ENCODE data around the gene PPFIBP1. TPM values are rescaled to one million over a fixed set of nuclear protein-coding genes. Genes with fewer than 3 reads are reported as not detected.
A peak's percentile ranks its signal among the peaks of the same experiment; 100 is the strongest.

The PPFIBP1 gene
- total and polyA plus RNA-seq, 9 of the 15 experiments (the other 6 are each of a cell fraction or from before 2014, with no cell fraction given): 0.46 to 3.5 (median 1.8) TPM

- H3K4me1 ChIP-seq (replicated peaks in 1 of 2; ENCODE audit: control insufficient read depth in 2 of 2, insufficient read depth in 2 of 2, low read length in 2 of 2): no peaks in the 10 kb centered on the region
- H3K9ac ChIP-seq (ENCODE audit: insufficient read depth in 1 of 2, low read depth in 2 of 2, low read length in 2 of 2): no peak overlapping the region
- no peak overlapping the region for H2AFZ ChIP-seq (ENCODE audit: low read depth, low read length)
- H3K79me2 ChIP-seq (ENCODE audit: control insufficient read depth, insufficient read depth, low read length): no peaks in the 10 kb centered on the region
- in situ Hi-C loops (cut with MboI): no loop called here
- DNase-seq (ENCODE audit: extremely low read depth in 1 of 4, low spot score in 3 of 4) (peak in 2 of 4 experiments; percentile 18 to 21), ATAC-seq (peak; percentile 42; the same call in 1 of the 3 replicates), FAIRE-seq (peak; percentile 57)
- intact Hi-C loops (cut with micrococcal nuclease): loop anchor here (1.0 to 5.0 kb wide), 2 partner anchors 200 to 508 kb away; no protein-coding TSS in a partner anchor
- WGBS (ENCODE audit: insufficient coverage, low coverage, missing lambda C conversion rate): 10% methylated on average over 7 of the region's 7 CpGs
- ChIA-PET CTCF (ENCODE audit: low intra/inter-chr PET ratio) (interaction anchor here (0.7 kb wide), 1 partner anchor 64 kb away, joined by 3 read pairs; no protein-coding TSS in a partner anchor), POLR2A (no interaction called here)
- TF ChIP-seq SPI1 (IDR thresholded peaks at IDR 0.05; ENCODE audit: borderline replicate concordance, low read depth, low read length) (0 out of 2 replicates have a peak, but pooled peaks have one; percentile 18), HMBOX1 (IDR thresholded peaks at IDR 0.05) (no peak), PKNOX1 (IDR thresholded peaks at IDR 0.05) (no peak), ATF3 (IDR thresholded peaks at IDR 0.05) (peak; percentile 37; the same call in 1 of the 2 replicates), ATF3 (CRISPR knock-in tag; conservative IDR thresholded peaks at IDR 0.05) (no peak), RAD21 (CRISPR knock-in tag; conservative IDR thresholded peaks at IDR 0.05 in 1 of 2, IDR thresholded peaks at IDR 0.05 in 1 of 2) (peak; percentile 64 to 76), SMC3 (conservative IDR thresholded peaks at IDR 0.05; ENCODE audit: insufficient read depth, low read depth, low read length) (0 out of 2 replicates have a peak, but pooled peaks have one; percentile 12), CTCF (IDR thresholded peaks at IDR 0.05 in 2 of 3, conservative IDR thresholded peaks at IDR 0.05 in 1 of 3; ENCODE audit: insufficient read depth in 2 of 3, low read depth in 1 of 3, low read length in 3 of 3) (peak; percentile 34 to 67 (median 42); a peak in 4 of 6 replicates), ATF7 (IDR thresholded peaks at IDR 0.05) (no peak), NCOR1 (IDR thresholded peaks at IDR 0.05) (no peak), CEBPG (CRISPR knock-in tag; IDR thresholded peaks at IDR 0.05) (no peak), CEBPG (tag; conservative IDR thresholded peaks at IDR 0.05 in 1 of 2, IDR thresholded peaks at IDR 0.05 in 1 of 2) (peak; percentile 39 to 69), DEAF1 (CRISPR knock-in tag; IDR thresholded peaks at IDR 0.05) (peak; percentile 30; the same call in 1 of the 2 replicates)
- no peak overlapping the region for H3K4me3 ChIP-seq
- H3K36me3 ChIP-seq (ENCODE audit: control insufficient read depth, insufficient read depth, low read length): no peaks in the 10 kb centered on the region
- BruUV-seq (replicated peaks): no TSS peak
- H4K20me1 ChIP-seq (replicated peaks; ENCODE audit: control insufficient read depth, insufficient read depth, low read length): no peaks in the 10 kb centered on the region
- no peaks in the 10 kb centered on the region for H3K9me1 ChIP-seq (ENCODE audit: control insufficient read depth, insufficient read depth, low read length)
- peaks cover 0 to 5% of the 10 kb centered on the region in 2 experiments; a peak in 1 of 5 replicates for H3K27me3 ChIP-seq (ENCODE audit: control insufficient read depth in 2 of 2, insufficient read depth in 2 of 2, low read length in 2 of 2)
- no peak overlapping the region for H3K4me2 ChIP-seq (ENCODE audit: insufficient read depth, low read length)
- H3K9me3 ChIP-seq (replicated peaks; ENCODE audit: control insufficient read depth, insufficient read depth, low read depth, low read length): no peaks in the 10 kb centered on the region
- no peak overlapping the region for H3K27ac ChIP-seq (ENCODE audit: extremely low read depth, low read depth, low read length)
Observed at GRCh38 chr12:27635349-27635972, 111.5 kb downstream of the PPFIBP1 start.

Data from K562 (cell line).